GM12801 (cell line): ENCODE data around the gene ZDHHC19.

Experiments
- CTCF ChIP-seq: IDR thresholded peaks from one replicate; pipeline ENCODE4 v1.5.1; 2011; ENCODE audit warnings: control low read depth; ENCODE audit not compliant: insufficient read length; ENCODE audit errors: extremely low read depth

Gene ZDHHC19

GRCh38 chr3:196215493-196216020 lies 4.4 kb upstream of the ZDHHC19 start:
- TF ChIP-seq CTCF, result no peak

- no peak for TF ChIP-seq CTCF
Measured at GRCh38 chr3:196214783-196215441, 3.7 kb upstream of the ZDHHC19 start.

- no peak for TF ChIP-seq CTCF
Measured at GRCh38 chr3:196208942-196209695, 2.1 kb downstream of the ZDHHC19 start.

- no peak for TF ChIP-seq CTCF
Measured at GRCh38 chr3:196207833-196208607, 3.2 kb downstream of the ZDHHC19 start.

- TF ChIP-seq CTCF, result no peak
Measured at GRCh38 chr3:196207159-196207832, 3.9 kb downstream of the ZDHHC19 start.

- no peak for TF ChIP-seq CTCF
Measured at GRCh38 chr3:196203846-196204245, 7.4 kb downstream of the ZDHHC19 start.

- no peak for TF ChIP-seq CTCF
Measured at GRCh38 chr3:196202516-196202970, 8.7 kb downstream of the ZDHHC19 start.
